Amniotic epithelial cell (primary cell): ENCODE data around the gene RAPGEF5.
"Not testable (repeated sequence)": the region's sequence is repeated elsewhere in the genome, so short reads cannot be mapped to it uniquely, and the experiment has no call there.

ENCODE experiments used
- DNase-seq: peaks from one replicate; pipeline ENCODE4 v3.0.0-alpha.2; 2010; ENCODE audit warnings: low read depth

RAPGEF5 gene

GRCh38 chr7:22080219-22080618 is 276.7 kb downstream of the RAPGEF5 start:
- not testable (repeated sequence) for DNase-seq

GRCh38 chr7:22078872-22079271 is 278.1 kb downstream of the RAPGEF5 start:
- not testable (repeated sequence) for DNase-seq

GRCh38 chr7:22075561-22075960 is 281.4 kb downstream of the RAPGEF5 start:
- DNase-seq = no peak

- DNase-seq = no peak
Observed at GRCh38 chr7:22074897-22075296, 282.1 kb downstream of the RAPGEF5 start.
